Small intestine (tissue), 7 donors: ENCODE measurements around the gene C13orf46. TPM values are rescaled to one million over a fixed set of nuclear protein-coding genes. Genes with fewer than 3 reads are reported as not detected.

Source experiments
- DNase-seq, 2 donors: peaks; one replicate each; pipeline versions ENCODE4 v3.0.0 to v3.0.0-alpha.2; 2013
- FAIRE-seq: peaks from 2 replicates; lab custom pipeline; 2012; peaks lifted over from hg19 to GRCh38; lab: Jason Lieb, UNC
- H3K27ac ChIP-seq, 3 donors: one replicate each; pipeline ENCODE4 v1.5.1; 2013; ENCODE audit warnings: low read length in 2 of 3, mild to moderate bottlenecking in 2 of 3, control low read depth in 1 of 3, inconsistent platforms in 1 of 3, low read depth in 1 of 3, moderate library complexity in 1 of 3
- H3K27me3 ChIP-seq, 3 donors: one replicate each; pipeline ENCODE4 v1.6.1; 2013; ENCODE audit warnings: low read length in 3 of 3, inconsistent platforms in 1 of 3; ENCODE audit not compliant: control insufficient read depth in 3 of 3, insufficient read depth in 3 of 3
- H3K36me3 ChIP-seq, 3 donors: one replicate each; pipeline ENCODE4 v1.6.1; 2013; ENCODE audit warnings: low read length in 3 of 3, inconsistent platforms in 1 of 3, low read depth in 1 of 3, mild to moderate bottlenecking in 1 of 3, moderate library complexity in 1 of 3; ENCODE audit not compliant: control insufficient read depth in 3 of 3, insufficient read depth in 2 of 3
- H3K4me1 ChIP-seq, 3 donors: one replicate each; pipeline ENCODE4 v1.6.1; 2013; ENCODE audit warnings: low read length in 2 of 3, inconsistent platforms in 1 of 3, low read depth in 1 of 3, mild to moderate bottlenecking in 1 of 3, moderate library complexity in 1 of 3; ENCODE audit not compliant: control insufficient read depth in 3 of 3, insufficient read depth in 2 of 3
- H3K4me3 ChIP-seq, 3 donors: one replicate each; pipeline ENCODE4 v1.5.1; 2013; ENCODE audit warnings: low read length in 3 of 3, control low read depth in 1 of 3, inconsistent platforms in 1 of 3, low read depth in 1 of 3, mild to moderate bottlenecking in 1 of 3, moderate library complexity in 1 of 3
- H3K9me3 ChIP-seq, 2 donors: one replicate each; pipeline ENCODE4 v1.6.1; 2013; ENCODE audit warnings: low read depth in 1 of 2, low read length in 1 of 2; ENCODE audit not compliant: control insufficient read depth in 2 of 2, insufficient read depth in 1 of 2
- WGBS, 3 donors: extraction: QIAGEN DNeasy Blood & Tissue Kit; methylation state at CpG; one replicate each; pipeline ENCODE4 v1.1.7; 2013; 5-methylcytosine and 5-hydroxymethylcytosine counted together
- polyA plus RNA-seq, 4 donors: library from polyadenylated mRNA; stranded (reverse) in 3 of 4; unstranded in 1 of 4; fragments of 200-250 nt in 3 of 4; fragments of 120-200 nt in 1 of 4; gene quantifications; one replicate each; pipeline versions ENCODE4 v1.2.1 to v1.2.3, GENCODE V29; 2013
- donor health status: healthy with polysubstance abuse.
- donor health status: control.
- donor health status: control.
- donor health status: Bipolar disorder and iron deficiency.
- donor health status: healthy.

The C13orf46 gene
- polyA plus RNA-seq, 4 donors = 0.04 to 0.27 (median 0.22) TPM; not detected in 1

- no peak for FAIRE-seq
- no peaks in the 10 kb centered on the region for H3K4me1 ChIP-seq
- H3K27me3 ChIP-seq = no peaks in the 10 kb centered on the region
- no peak for DNase-seq
- no peak overlapping the region for H3K27ac ChIP-seq
- H3K36me3 ChIP-seq = peaks cover 0 to 88% (median 0%) of the 10 kb centered on the region in 3 donors
- H3K9me3 ChIP-seq = no peaks in the 10 kb centered on the region
- 87 to 94% (median 91%) methylated on average over 20 of the region's 20 CpGs for WGBS, 3 donors
- no peak overlapping the region for H3K4me3 ChIP-seq
These were observed 44.7 kb upstream of the C13orf46 start for GRCh38 chr13:114018461-114019055.

DNA sequence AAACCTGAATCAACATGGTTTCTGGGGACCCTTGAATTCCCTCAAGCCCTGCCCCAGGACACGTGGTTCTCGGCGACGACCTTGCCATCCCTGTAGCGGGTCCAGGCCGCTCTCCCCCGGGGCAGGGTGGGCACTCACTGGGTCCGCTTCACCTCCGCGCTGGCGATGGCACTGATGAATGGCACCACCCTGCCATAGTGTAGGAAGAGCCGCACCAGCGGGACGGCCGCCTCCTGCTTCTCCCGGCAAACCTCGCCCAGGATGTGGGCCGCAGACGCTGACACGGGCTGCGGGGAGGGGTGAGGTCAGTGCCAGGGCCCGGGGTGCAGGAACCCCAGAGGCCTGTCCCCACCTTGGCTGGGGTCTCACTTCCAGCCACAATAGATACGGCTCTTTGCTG, 44.1 kb upstream of the C13orf46 start:
- H3K27me3 ChIP-seq = no peaks in the 10 kb centered on the region
- no peaks in the 10 kb centered on the region for H3K9me3 ChIP-seq
- FAIRE-seq (no peak), DNase-seq (no peak)
- H3K4me1 ChIP-seq = no peaks in the 10 kb centered on the region
- no peak overlapping the region for H3K4me3 ChIP-seq
- WGBS, 3 donors = 92 to 98% (median 92%) methylated on average over 23 of the region's 23 CpGs
- H3K27ac ChIP-seq = no peak overlapping the region
- peaks cover 0 to 85% (median 0%) of the 10 kb centered on the region in 3 donors for H3K36me3 ChIP-seq

GRCh38 chr13:114017028-114017630, 43.3 kb upstream of the C13orf46 start:
- peaks cover 0 to 81% (median 0%) of the 10 kb centered on the region in 3 donors for H3K36me3 ChIP-seq
- FAIRE-seq = no peak
- WGBS, 3 donors = 81 to 86% (median 83%) methylated on average over 29 of the region's 29 CpGs
- no peaks in the 10 kb centered on the region for H3K4me1 ChIP-seq
- H3K27me3 ChIP-seq = no peaks in the 10 kb centered on the region
- H3K27ac ChIP-seq = no peak overlapping the region
- no peak for DNase-seq
- H3K4me3 ChIP-seq = no peak overlapping the region
- H3K9me3 ChIP-seq = no peaks in the 10 kb centered on the region

- no peaks in the 10 kb centered on the region for H3K27me3 ChIP-seq
- no peaks in the 10 kb centered on the region for H3K9me3 ChIP-seq
- no peak overlapping the region for H3K4me3 ChIP-seq
- no peaks in the 10 kb centered on the region for H3K4me1 ChIP-seq
- DNase-seq = no peak
- WGBS, 3 donors = 89 to 94% (median 93%) methylated on average over 27 to 30 of the region's 30 CpGs
- H3K27ac ChIP-seq = no peak overlapping the region
- H3K36me3 ChIP-seq = peaks cover 0 to 79% (median 0%) of the 10 kb centered on the region in 3 donors
- no peak for FAIRE-seq
These were observed 42.6 kb upstream of the C13orf46 start for GRCh38 chr13:114016321-114017027.

DNA sequence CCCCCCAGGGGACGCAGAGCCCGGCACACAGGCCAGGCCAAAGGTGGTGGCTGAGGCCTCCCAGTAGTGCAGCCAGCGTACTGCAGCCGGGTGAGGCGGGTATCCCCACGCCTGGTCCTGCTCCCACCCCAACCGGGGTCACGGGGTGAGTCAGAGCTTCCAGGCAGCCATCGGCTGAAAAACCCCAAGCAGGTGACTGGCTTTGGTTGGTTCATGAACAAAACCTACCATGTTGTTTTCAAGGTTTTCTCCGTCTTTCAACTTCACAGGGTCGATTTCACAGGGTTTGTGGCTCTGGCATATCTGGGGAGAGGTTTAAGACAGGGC, 42.1 kb upstream of the C13orf46 start:
- peaks cover 0 to 79% (median 0%) of the 10 kb centered on the region in 3 donors for H3K36me3 ChIP-seq
- no peak for FAIRE-seq
- no peaks in the 10 kb centered on the region for H3K4me1 ChIP-seq
- 80 to 86% (median 82%) methylated on average over 11 of the region's 11 CpGs for WGBS, 3 donors
- no peaks in the 10 kb centered on the region for H3K9me3 ChIP-seq
- H3K4me3 ChIP-seq = no peak overlapping the region
- H3K27ac ChIP-seq = no peak overlapping the region
- no peaks in the 10 kb centered on the region for H3K27me3 ChIP-seq
- no peak for DNase-seq

GRCh38 chr13:114015111-114015968, 41.5 kb upstream of the C13orf46 start:
- Histone ChIP-seq H3K4me3 (no peak overlapping the region), H3K36me3 (peaks cover 0 to 76% (median 0%) of the 10 kb centered on the region in 3 donors), H3K27ac (no peak overlapping the region), H3K4me1 (no peaks in the 10 kb centered on the region), H3K9me3 (no peaks in the 10 kb centered on the region), H3K27me3 (no peaks in the 10 kb centered on the region)
- 43 to 83% (median 61%) methylated on average over 40 of the region's 40 CpGs for WGBS, 3 donors
- DNase-seq = peak in 1 of 2 donors; percentile 24
- no peak for FAIRE-seq

DNA sequence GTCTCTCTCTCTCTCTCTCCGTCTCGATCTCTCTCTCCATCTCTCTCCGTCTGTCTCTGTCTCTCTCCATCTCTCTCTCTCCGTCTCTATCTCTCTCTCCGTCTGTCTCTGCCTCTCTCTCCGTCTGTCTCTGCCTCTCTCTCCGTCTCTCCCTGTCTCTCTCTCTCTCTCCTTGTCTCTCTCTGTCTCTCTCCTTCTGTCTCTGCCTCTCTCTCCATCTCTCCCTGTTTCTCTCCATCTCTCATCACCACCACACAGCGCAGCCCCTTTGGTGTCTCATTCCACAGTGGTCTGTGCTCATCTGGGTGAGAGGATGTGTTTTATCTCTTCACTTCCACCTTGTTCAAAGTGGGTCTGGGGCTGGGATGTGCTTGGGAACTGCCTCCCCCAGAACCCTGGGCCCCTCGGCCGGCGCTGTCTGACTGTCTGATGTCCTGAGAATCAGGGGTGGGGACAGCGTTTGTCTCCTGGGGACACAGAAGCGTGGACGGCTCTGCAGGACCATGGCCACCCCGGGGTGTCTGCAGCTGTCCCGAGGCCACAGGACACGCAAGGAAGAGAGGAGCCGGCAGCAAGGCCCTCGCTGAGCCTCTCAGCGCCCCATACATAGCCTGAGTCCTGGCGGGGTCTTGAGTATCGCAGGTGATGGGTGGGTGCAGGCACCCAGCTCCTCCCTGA, 40.2 kb upstream of the C13orf46 start:
- H3K9me3 ChIP-seq = no peaks in the 10 kb centered on the region
- FAIRE-seq (no peak), DNase-seq (no peak)
- H3K4me1 ChIP-seq = no peaks in the 10 kb centered on the region
- H3K27me3 ChIP-seq = no peaks in the 10 kb centered on the region
- peaks cover 0 to 81% (median 0%) of the 10 kb centered on the region in 3 donors for H3K36me3 ChIP-seq
- 92% methylated on average over 22 of the region's 22 CpGs for WGBS, 3 donors
- no peak overlapping the region for H3K27ac ChIP-seq
- H3K4me3 ChIP-seq = no peak overlapping the region

DNA sequence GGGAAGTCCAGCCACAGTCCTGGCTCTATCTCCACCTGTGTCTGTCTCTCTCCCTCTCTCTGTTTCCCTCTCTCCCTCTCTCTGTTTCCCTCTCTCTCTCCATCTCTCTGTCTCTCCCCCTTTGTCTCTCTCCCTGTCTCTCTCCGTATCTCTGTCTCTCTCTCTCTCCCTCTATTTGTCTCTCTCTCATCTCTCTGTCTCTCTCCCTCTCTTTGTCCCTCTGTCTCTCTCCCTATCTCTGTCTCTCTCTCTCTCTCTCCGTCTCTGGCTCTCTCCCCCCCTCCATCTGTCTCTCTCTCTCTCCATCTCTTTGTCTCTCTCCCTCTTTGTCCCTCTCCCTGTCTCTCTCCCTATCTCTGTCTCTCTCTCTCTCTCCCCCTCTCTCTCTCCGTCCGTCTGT, 39.5 kb upstream of the C13orf46 start:
- DNase-seq = no peak
- Histone ChIP-seq H3K27ac (no peak overlapping the region), H3K27me3 (no peaks in the 10 kb centered on the region), H3K36me3 (peaks cover 0 to 77% (median 0%) of the 10 kb centered on the region in 3 donors), H3K4me3 (no peak overlapping the region), H3K9me3 (no peaks in the 10 kb centered on the region), H3K4me1 (no peaks in the 10 kb centered on the region)
- no peak for FAIRE-seq
- WGBS, 3 donors = 70 to 80% (median 71%) methylated on average over 4 of the region's 4 CpGs
